Cerebellar cortex (tissue), 1 donor: ENCODE data around the gene CASZ1.

Experiments used
- DNase-seq: peaks from one replicate; pipeline ENCODE4 v3.0.0-alpha.2; 2015; ENCODE audit warnings: low spot score

Gene CASZ1

DNA sequence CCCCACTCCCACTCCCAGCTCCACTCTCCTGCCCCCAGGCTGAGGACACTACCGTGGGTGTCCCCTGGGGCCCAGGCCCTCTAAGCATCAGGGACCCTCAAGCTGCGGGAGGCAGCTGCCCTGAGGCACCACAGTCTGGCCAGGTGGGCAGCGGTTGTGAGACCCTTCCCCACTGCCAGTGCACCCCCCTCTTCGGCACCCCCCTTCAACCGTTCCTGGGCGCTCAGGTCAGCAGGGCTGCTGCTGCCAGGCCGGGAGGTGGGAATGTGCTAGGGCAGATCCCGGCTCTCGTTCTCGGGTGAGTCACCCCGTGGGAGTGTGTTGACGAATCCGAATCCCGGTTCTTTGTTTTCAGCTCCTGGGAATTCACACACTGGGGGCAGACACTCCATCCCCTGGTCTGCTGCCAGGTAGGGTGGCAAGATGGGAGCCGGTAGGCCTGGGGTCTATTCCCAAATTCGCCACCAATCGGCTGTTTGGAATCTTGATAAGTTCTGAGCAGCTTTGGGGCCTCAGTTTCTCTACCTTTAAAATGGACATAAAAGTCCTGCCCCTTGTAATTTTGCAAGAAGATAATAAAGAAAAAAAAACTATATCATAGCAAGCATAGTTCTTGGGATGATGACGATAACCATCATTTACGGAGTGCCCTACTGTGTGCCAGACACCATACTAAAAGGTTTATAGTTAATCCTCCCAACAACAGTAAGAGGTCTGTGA lies 28.5 kb upstream of the CASZ1 start:
- DNase-seq, result no peak

DNA sequence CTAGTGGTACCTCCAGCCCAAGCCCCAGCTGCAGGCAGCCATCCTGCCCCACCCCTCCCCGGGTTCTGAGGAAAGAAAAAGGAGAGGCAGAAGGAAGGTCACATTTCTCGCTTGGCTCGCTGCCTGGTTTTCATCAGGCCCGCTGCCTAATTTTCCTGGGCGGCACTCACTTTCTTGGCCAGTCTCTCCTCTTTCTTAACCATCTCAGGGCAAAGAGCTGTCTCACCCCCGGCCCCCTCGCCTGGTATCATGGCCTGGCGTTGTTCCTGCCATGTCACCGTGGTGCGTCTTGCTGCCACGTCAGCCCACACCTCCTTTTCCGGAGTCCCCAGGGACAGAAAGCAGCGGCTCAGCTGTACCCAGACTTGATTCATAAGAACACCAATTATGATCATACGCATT lies 26.6 kb upstream of the CASZ1 start:
- peak; percentile 8 for DNase-seq

- no peak for DNase-seq
Measured at GRCh38 chr1:10821388-10821787, 24.9 kb upstream of the CASZ1 start.

DNA sequence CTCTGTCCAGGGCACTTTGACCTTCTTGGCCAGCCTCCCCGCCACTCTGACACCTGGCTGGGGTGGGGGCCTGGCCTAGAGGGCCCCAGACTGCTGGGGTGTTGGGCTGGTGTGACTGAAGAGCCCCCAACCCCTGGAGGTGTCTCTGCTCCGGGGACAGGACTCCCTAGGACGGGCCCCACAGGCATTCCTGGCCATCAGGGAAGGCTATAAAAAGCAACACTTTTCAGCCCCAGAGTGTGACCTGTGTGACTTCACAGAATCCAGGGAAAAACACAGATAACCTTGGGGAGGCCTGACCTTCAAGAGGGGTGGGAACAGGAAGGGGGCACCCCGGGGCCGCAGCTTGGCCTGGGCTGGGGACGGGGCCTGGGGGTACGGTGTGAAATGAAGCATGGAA lies 24.0 kb upstream of the CASZ1 start:
- no peak for DNase-seq

DNA sequence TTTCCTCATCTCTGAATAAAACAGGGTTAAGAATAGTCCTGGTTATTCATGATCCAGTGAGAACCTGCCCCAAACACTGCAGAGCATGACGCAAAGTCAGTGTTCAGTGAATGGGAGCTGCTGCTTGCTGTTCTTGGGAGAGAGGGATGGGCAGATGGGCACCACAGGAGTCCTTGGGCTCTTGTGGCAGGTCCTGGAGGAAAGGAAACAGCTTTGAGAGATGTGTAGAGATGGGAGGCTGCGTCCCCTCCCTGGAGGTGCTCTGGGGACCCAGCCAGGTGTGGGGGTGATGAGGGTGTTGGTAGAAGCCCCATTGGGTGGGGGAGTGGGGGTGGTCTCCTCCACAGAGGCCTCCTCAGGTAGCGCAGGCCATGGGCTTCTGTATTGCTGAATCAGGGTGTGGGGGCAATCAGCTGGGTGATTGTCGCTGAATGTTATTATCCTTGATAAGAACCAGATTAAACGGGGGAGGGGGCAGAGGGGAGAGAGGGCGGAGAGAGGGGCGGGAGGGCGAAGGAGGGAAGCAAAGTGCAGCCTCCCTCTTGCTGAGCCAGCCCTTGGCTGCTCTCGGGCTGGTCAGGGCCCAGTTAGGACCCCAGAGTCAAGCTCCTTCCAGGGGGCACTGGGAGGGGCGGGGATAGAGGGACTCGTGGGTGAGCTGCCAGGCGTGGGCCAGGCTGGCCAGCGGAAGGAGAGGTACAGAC lies 22.9 kb upstream of the CASZ1 start:
- peak; percentile 32 for DNase-seq

- no peak for DNase-seq
Measured at GRCh38 chr1:10818262-10819197, 22.1 kb upstream of the CASZ1 start.

DNA sequence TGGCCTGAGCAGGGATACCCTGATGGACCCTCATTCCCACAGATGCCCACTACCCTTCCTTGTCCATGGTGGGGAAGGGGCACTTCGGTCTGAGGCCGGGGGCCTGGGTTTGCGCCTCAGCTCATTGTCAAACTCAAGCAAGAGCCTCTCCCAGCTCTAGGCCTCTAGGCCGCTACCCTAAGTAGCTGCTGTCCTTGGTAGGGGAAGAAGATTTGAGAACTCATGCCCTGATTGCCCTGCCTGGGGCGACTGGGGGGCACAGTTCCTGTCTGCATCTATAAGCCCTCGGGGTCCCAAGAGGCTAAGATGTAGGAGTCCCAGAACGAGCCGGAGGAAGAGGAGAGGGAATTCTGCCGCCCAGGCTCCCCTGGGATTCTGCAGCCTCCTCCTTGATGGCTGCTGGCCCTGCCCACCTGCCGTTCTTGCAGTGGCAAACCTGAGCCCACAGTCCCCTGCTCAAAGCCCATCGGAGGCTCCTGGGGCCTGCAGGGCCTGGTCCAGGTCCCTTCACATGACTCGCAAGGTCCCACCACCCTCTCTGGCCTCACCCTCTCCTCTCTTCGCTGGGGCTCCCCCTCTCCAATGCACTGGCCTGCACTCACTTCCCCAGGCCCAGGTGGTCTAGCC lies 20.4 kb upstream of the CASZ1 start:
- no peak for DNase-seq

DNA sequence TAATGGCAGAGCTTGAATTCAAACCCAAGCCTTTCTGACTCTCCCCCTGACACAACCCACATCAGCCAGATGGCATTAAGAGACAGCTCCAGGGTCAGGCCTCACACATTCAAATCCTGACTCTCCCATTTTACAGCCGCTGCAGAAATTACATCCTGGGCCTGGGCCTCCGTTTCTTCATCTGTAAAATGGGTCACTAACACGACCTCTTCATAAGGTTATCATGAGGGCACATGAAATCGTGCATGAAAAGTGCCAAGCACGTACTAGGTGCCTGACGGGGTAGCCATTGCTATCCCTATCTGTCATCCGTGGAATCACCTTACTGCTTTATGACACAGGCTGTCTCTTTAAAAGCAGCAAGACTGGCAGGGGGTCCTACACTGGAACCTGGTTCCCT lies 19.8 kb upstream of the CASZ1 start:
- DNase-seq, result no peak

- no peak for DNase-seq
Measured at GRCh38 chr1:10815858-10816195, 19.4 kb upstream of the CASZ1 start.

DNA sequence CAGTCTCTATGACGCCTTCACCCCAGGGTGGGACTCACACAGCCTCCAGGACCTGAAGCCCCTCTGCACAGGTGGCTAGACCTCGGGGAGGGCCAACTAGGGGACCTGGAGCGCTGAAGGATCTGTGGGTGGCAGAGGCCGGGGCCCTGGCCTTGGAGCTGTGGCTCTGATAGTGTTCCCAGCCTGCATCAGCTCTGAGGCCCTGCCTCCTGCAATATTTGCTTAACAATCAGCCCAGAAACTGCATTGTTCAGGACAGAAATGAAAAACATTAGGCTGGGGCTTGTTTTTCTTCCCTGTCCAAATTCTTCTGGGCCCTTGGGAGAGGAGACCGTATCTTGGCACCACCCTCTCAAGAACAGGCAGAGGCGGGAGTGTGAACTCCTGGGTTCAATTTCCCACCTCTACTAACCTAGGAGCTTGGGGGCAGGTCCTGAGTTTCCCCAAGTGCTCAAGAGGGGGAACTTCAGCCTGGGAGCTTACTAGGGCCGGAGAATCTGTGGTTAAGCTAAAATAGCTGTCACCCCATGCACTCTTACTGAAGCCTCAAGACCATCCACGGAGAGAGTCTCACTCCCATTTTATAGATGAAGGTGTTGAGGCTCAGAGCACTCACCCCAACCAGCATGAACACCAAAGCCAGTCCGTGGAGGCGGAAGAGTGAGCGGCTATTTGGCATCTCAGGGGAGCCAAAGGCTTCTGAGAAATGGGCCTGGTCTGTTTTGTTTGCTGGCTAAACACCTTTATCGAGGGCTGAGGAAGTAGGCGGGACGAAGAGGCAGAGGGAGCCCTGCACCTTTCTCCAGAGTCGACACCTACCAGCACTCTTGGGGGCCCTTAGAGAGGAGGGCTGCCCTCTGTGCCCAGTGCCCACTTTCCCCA lies 18.8 kb upstream of the CASZ1 start:
- DNase-seq, result no peak

DNA sequence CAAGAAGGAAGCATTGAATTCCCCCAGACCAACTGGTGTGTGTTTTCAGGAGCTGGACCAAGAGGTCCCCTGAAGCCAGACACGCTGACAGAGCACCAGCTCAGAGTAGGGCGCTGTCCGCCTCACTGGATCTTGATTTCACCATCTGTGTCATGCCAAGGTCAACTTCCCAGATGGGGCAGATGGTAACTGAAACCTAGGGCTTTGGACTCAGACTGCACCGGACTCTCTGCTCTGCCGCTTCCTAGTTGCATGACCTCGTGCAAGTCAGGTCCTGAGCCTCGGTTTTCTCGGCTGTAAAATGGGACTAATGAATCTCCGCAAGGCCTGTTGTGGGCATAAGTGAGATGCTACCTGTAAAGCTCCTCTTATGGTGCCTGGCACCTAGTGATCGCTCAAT lies 17.9 kb upstream of the CASZ1 start:
- DNase-seq, result no peak

- no peak for DNase-seq
Measured at GRCh38 chr1:10813799-10814198, 17.4 kb upstream of the CASZ1 start.

- no peak for DNase-seq
Measured at GRCh38 chr1:10812387-10812915, 16.0 kb upstream of the CASZ1 start.

GRCh38 chr1:10808441-10808840 lies 12.0 kb upstream of the CASZ1 start:
- DNase-seq, result no peak

DNA sequence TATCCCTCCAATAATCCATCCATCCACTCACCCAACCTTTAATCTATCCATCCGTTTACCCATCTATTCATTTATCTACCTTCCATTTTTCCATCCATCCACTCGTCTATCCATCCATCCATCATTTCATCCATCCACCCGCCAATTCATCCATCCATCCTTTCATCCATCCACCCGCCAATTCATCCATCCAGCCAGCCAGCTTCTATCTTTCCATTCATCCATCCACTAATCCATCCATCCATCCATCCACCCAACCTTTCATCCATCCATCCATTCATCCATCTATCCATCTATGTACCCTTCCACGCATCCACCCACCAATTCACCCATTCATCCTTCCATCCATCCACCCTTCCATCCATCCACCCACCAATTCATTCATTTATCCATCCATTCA lies 10.5 kb upstream of the CASZ1 start:
- DNase-seq, result no peak

- no peak for DNase-seq
Measured at GRCh38 chr1:10803971-10804820, 7.8 kb upstream of the CASZ1 start.

DNA sequence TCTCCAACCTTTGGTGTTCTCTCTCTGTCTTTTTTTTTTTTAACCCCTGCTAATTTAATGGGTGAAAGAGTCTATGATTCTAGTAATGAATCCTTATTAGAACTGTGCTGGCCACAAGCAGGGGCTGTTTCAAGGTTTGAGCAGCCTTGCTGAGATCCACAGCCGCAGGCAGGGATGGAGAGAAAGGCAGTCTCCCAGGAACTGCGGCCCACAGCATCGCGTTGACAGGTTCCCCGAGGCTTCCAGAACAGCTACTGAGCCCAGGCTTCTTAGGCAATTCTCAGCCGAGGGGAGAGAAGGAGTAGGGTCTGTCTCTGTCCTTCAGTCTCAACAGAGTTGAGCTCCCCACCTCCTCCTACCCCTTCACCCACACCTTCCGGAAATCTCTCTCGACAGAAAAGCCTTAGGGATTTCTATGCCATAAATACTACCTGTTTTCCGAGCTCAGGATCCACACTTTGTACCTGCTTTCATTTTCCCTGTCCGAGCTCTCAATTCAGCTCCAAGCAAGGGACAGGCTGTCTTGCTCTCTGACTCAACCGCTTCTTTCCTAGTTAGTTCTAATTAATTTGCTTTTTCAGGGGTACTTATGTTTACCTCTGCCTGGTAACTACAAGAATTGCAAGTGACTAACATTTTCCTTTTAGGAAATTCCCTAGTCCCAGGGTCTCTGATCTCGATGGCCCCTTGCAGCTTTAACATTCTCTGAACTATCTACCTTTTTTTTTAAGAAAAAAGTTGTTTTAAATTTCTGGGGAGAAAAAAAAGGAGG lies 6.7 kb upstream of the CASZ1 start:
- DNase-seq, result no peak

DNA sequence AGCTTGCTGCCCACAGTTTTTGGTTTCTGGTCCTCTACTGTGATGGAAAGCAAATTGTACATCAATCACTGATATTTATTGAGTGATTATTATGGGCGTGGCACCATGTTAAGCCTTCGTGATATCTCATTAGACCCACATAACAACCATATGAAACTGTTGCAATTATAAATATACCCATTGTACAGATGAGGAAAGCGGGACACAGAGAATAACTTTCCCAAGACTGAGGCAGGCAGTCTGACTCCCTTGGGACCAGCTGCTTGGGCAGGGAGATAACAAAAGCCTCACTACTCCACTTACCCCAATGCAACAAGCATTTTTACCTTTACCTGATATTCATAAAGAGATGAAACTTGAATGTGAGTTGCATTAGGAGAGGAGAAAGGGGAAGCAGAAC lies 4.3 kb upstream of the CASZ1 start:
- DNase-seq, result no peak

GRCh38 chr1:10799726-10800125 lies 3.3 kb upstream of the CASZ1 start:
- no peak for DNase-seq
